Measurements from ENCODE around the gene BCL2.

The BCL2 gene

DNA sequence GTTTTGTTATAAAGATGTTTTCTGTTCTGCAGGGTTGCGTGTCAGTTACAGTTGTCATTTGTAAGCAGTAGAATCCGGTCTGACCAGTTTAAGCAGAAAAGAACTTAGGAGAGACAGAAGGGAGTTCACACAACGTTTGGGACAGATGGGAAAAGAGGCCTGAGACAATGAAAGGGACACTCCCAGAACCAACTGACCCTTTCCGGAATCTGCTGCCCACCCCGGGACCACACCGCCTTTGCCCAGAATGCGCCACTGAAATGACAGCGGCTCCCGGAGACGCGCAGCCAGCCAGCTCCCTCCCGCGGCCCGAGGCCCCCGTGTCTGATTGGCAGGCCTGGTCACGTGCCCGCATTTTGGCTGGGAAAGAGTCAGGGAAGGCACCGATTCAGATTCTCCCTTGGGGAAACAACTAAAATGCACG is 244.6 kb downstream of the BCL2 start:
- DNase-seq, result peak; percentile 22

DNA sequence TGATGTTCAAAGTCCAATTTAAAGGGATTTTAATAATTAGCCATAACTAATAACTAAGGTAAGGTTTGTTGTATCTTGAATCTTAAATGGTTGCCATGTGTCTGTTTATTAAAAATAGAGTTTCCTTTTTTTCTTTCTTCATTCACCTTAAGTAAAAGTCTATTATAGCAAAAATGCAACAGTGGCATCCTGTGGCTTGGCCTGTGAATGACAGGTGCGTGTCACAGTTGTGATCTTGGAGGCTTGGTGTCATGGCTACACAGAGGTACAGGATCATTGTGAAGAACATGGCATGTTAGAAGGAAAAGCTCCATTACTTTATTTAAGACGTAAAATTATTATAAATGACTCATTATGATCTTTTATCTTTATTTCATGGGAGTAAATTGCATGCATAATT is 246.1 kb downstream of the BCL2 start:
- no peak for DNase-seq

Measured in NCI-H1105 treated with DMSO at 0.1 percent for 48 hours (cell line).